SH-SY5Y (cell line): ENCODE results near the gene OPCML.

Source experiments
- GATA2 ChIP-seq: IDR thresholded peaks from 2 replicates; pipeline ENCODE4 v1.6.1; 2011; ENCODE audit warnings: mild to moderate bottlenecking, low read depth, low read length
- GATA3 ChIP-seq: IDR thresholded peaks from 2 replicates; pipeline ENCODE4 v1.6.1; 2011; ENCODE audit warnings: low read depth, mild to moderate bottlenecking, low read length, moderate library complexity

DNA sequence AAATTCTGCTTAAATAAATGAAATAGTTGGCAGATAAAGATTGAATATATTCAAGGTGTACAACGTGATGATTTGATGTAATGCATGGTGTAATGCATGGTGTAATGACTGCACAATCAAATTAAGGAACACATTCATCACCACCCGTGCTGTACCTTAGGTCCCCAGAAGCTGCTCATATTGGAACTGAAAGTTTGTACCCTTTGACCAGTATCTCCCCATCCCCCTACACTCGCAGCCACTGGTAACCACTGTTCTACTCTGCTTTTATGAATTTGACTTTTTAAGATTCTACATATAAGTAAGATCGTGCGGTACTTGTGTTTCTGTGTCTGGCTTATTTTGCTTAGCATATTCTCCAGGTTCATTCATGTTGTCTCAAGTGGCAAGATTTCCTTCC lies 445.8 kb downstream of the OPCML start:
- TF ChIP-seq GATA2 (no peak), GATA3 (no peak)
